Adrenal gland (tissue), 12 donors: Measurements from ENCODE around the gene KIF20A. TPM values are rescaled to one million over a fixed set of nuclear protein-coding genes. Genes with fewer than 3 reads are reported as not detected.

Experiments
- DNase-seq, 7 donors: peaks; one replicate each; pipeline ENCODE4 v3.0.0-alpha.2; 2019 to 2020
- H3K27ac ChIP-seq, 5 donors: fragments of 200-600 bp; sonication (generic) in 4 of 5; 1 replicate in 3 of 5; 2 replicates in 2 of 5; pipeline versions ENCODE4 v1.5.1 to v1.8.0; 2016 to 2020; ENCODE audit warnings: mild to moderate bottlenecking in 1 of 5
- H3K27me3 ChIP-seq: fragments of 200-600 bp; 2 replicates; pipeline ENCODE4 v1.8.0; 2021
- H3K36me3 ChIP-seq, 2 donors: fragments of 200-600 bp; replicated peaks in 1 of 2; 1 replicate in 1 of 2; 2 replicates in 1 of 2; pipeline versions ENCODE4 v1.5.1 to v1.8.0; 2018 to 2022
- H3K4me1 ChIP-seq, 2 donors: fragments of 200-600 bp; replicated peaks in 1 of 2; 1 replicate in 1 of 2; 2 replicates in 1 of 2; pipeline versions ENCODE4 v1.5.1 to v1.8.0; 2018 to 2021
- H3K4me3 ChIP-seq, 4 donors: fragments of 200-600 bp; sonication (generic) in 3 of 4; one replicate each; pipeline ENCODE4 v1.5.1; 2016 to 2018
- H3K9me3 ChIP-seq, 3 donors: fragments of 200-600 bp; sonication (generic) in 1 of 3; replicated peaks in 1 of 3; 1 replicate in 2 of 3; 2 replicates in 1 of 3; pipeline versions ENCODE4 v1.5.1 to v1.8.0; 2016 to 2021
- CTCF ChIP-seq, 6 experiments: fragments of 450-650 bp in 4 of 6; fragments of 200-600 bp in 2 of 6; sonication (generic) in 1 of 6; IDR thresholded peaks; 1 replicate in 5 of 6; 2 replicates in 1 of 6; pipeline versions ENCODE4 v1.5.1 to v1.8.0; 2016 to 2021; ENCODE audit warnings: antibody characterized with exemption in 6 of 6, mild to moderate bottlenecking in 2 of 6, moderate library complexity in 1 of 6
- POLR2A ChIP-seq, 2 donors: fragments of 450-650 bp; IDR thresholded peaks; one replicate each; pipeline ENCODE4 v1.6.1; 2017; ENCODE audit warnings: antibody characterized with exemption in 2 of 2, mild to moderate bottlenecking in 2 of 2, moderate library complexity in 1 of 2
- WGBS, 4 donors: extraction: QIAGEN DNeasy Blood & Tissue Kit in 2 of 4; methylation state at CpG; one replicate each; pipeline versions ENCODE4 v1.1.5 to v1.1.7; 2013 to 2017; 5-methylcytosine and 5-hydroxymethylcytosine counted together
- intact Hi-C, 2 donors: fragments of 100-400 bp; cut with DNase I; formaldehyde crosslinking; loops; one replicate each; pipeline versions ENCODE4 v1.14.1 to v1.15.0; 2022 to 2023
- polyA plus RNA-seq, 3 donors: library from polyadenylated mRNA; stranded (reverse); fragments of 200-250 nt in 2 of 3; fragments of 350-450 nt in 1 of 3; fragmentation: Illumina TruSeq in 1 of 3; extraction: RNeasy Lipid Tissue Mini Kit (QIAGEN cat#74804) in 1 of 3; gene quantifications; one replicate each; pipeline ENCODE4 v1.2.3, GENCODE V29; 2013 to 2014
- total RNA-seq, 9 donors: library from RNA; depleted of rRNA in 4 of 9; stranded (reverse); fragments of >200 nt in 4 of 9; fragments of 120-200 nt in 1 of 9; fragmentation: NEBNext Ultra II Directional in 1 of 9; extraction: Animal tissue kit (Norgen Biotek cat#: 25700) in 1 of 9; gene quantifications; one replicate each; pipeline versions ENCODE4 v1.1.0 to v1.2.4, GENCODE V29; 2013 to 2023
- donor health status: healthy with polysubstance abuse.
- donor health status: Bipolar disorder and iron deficiency.
- donor health status: DM: yes; HTN: yes; CAD: no.
- donor health status: DM: no; HTN: no; CAD: no.
- donor health status: DM: no; HTN: no; CAD: no.
- donor health status: DM: yes; HTN: yes; CAD: no.

The KIF20A gene
- total and polyA plus RNA-seq, 12 donors = 0.32 to 16.0 (median 1.9) TPM

- DNase-seq = no peak
- 94 to 97% (median 96%) methylated on average over 4 of the region's 4 CpGs for whole genome bisulfite sequencing, 4 donors
- no peak overlapping the region for H3K27ac ChIP-seq
- no peaks in the 10 kb centered on the region for H3K9me3 ChIP-seq
- H3K27me3 ChIP-seq = no peaks in the 10 kb centered on the region
- H3K4me1 ChIP-seq = no peaks in the 10 kb centered on the region
- TF ChIP-seq POLR2A (IDR thresholded peaks at IDR 0.05) (no peak), CTCF (IDR thresholded peaks at IDR 0.05) (no peak)
- peaks cover 0 to 94% of the 10 kb centered on the region in 2 donors for H3K36me3 ChIP-seq
- intact Hi-C loops = no loop called here
- no peak overlapping the region for H3K4me3 ChIP-seq
Measured at GRCh38 chr5:138160706-138161105, 18.2 kb upstream of the KIF20A start.

GRCh38 chr5:138163721-138164120 lies 15.2 kb upstream of the KIF20A start:
- Histone ChIP-seq H3K4me3 (no peak overlapping the region), H3K27ac (no peak overlapping the region), H3K36me3 (peaks cover 0 to 100% of the 10 kb centered on the region in 2 donors), H3K4me1 (no peaks in the 10 kb centered on the region), H3K27me3 (no peaks in the 10 kb centered on the region), H3K9me3 (no peaks in the 10 kb centered on the region)
- no peak for TF ChIP-seq CTCF (IDR thresholded peaks at IDR 0.05)
- DNase-seq = no peak
- intact Hi-C loops = no loop called here

- WGBS, 4 donors = 89 to 97% (median 92%) methylated on average over 5 of the region's 5 CpGs
- H3K27me3 ChIP-seq = no peaks in the 10 kb centered on the region
- H3K36me3 ChIP-seq = peaks cover 0 to 98% of the 10 kb centered on the region in 2 donors
- TF ChIP-seq CTCF (IDR thresholded peaks at IDR 0.05) (no peak), POLR2A (IDR thresholded peaks at IDR 0.05) (no peak)
- no peak overlapping the region for H3K4me3 ChIP-seq
- intact Hi-C loops = no loop called here
- H3K4me1 ChIP-seq = no peaks in the 10 kb centered on the region
- no peaks in the 10 kb centered on the region for H3K9me3 ChIP-seq
- DNase-seq = no peak
- no peak overlapping the region for H3K27ac ChIP-seq
Measured at GRCh38 chr5:138169124-138169523, 9.8 kb upstream of the KIF20A start.

- peaks cover 0 to 95% of the 10 kb centered on the region in 2 donors for H3K36me3 ChIP-seq
- H3K9me3 ChIP-seq = no peaks in the 10 kb centered on the region
- no peak for DNase-seq
- no peak overlapping the region for H3K4me3 ChIP-seq
- no peaks in the 10 kb centered on the region for H3K27me3 ChIP-seq
- intact Hi-C loops = no loop called here
- no peak for TF ChIP-seq POLR2A (IDR thresholded peaks at IDR 0.05)
- no peak for TF ChIP-seq CTCF (IDR thresholded peaks at IDR 0.05)
- no peaks in the 10 kb centered on the region for H3K4me1 ChIP-seq
- no peak overlapping the region for H3K27ac ChIP-seq
Measured at GRCh38 chr5:138170299-138170698, 8.6 kb upstream of the KIF20A start.
